TTC549 (cell line): Measurements from ENCODE around the gene SLC20A1.
"Not testable (repeated sequence)": the region's sequence is repeated elsewhere in the genome, so short reads cannot be mapped to it uniquely, and the experiment has no call there.

Experiments used
- FAIRE-seq: peaks from 2 replicates; lab custom pipeline; 2012; peaks lifted over from hg19 to GRCh38; lab: Jason Lieb, UNC

Gene SLC20A1

GRCh38 chr2:112646791-112647689, 1.3 kb downstream of the SLC20A1 start:
- FAIRE-seq, result no peak

DNA sequence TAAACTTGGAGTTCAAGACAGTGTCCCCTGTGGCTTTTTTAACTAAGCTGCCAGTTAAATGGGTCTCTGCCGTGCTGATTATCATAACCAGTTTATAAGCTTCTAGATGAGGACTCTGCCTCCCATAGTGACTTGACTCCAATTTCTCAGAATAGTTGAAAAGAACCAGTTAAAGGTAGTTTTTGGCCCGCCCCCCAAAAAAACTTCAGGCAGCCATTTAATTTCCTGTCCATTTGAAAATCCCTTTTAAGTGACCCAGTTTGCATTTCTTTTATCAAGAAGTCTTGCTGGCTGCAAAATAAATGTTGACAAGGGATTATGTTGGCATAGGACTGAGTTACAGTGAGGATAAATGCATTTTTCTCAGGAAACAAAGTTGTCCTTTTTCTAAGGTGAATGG, 2.3 kb downstream of the SLC20A1 start:
- FAIRE-seq, result no peak

- no peak for FAIRE-seq
Measured at GRCh38 chr2:112656679-112657078, 10.9 kb downstream of the SLC20A1 start.

DNA sequence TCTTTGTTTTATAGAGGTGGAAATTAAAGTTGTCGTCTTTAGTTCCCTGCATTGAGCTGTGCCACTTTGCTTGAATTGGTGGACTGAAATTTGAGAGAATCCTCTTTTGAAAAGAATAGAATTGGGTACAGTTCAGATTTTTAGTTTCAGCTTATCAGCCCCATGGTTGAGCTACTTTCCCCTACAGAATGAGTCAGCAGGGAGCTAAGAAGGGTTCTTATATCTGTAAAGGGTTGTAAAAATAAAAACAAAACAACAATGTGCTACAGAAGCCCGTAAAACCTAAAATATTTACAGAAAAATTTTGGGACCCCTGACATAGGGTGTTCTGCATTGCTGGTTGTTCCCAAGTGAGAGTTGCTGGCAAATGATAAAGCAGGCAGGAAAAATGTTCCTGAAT, 12.6 kb downstream of the SLC20A1 start:
- FAIRE-seq, result no peak

DNA sequence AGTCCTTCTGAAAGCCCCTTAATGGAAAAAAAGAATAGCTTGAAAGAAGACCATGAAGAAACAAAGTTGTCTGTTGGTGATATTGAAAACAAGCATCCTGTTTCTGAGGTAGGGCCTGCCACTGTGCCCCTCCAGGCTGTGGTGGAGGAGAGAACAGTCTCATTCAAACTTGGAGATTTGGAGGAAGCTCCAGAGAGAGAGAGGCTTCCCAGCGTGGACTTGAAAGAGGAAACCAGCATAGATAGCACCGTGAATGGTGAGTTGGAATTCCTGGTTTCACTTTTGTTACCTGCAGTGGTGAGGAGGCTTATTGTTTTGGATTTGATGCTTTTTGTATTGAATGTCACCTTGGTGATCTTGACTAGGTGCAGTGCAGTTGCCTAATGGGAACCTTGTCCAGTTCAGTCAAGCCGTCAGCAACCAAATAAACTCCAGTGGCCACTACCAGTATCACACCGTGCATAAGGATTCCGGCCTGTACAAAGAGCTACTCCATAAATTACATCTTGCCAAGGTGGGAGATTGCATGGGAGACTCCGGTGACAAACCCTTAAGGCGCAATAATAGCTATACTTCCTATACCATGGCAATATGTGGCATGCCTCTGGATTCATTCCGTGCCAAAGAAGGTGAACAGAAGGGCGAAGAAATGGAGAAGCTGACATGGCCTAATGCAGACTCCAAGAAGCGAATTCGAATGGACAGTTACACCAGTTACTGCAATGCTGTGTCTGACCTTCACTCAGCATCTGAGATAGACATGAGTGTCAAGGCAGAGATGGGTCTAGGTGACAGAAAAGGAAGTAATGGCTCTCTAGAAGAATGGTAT, 13.3 kb downstream of the SLC20A1 start:
- FAIRE-seq, result no peak

DNA sequence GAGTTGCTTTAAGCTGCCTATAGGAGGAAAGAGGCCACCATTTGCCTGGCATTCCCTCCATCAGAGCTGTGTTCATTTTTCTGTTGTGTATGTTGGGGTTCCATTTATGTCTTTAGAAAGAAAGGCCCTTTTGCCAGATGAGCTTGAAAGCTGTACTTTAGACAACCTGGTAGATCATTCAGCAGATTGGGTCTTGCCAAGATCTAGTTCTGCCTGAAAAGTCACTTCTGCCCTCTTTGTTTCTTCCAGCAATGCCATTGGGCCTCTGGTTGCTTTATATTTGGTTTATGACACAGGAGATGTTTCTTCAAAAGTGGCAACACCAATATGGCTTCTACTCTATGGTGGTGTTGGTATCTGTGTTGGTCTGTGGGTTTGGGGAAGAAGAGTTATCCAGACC, 14.4 kb downstream of the SLC20A1 start:
- FAIRE-seq, result no peak

GRCh38 chr2:112661656-112662305, 16.0 kb downstream of the SLC20A1 start:
- no peak for FAIRE-seq

DNA sequence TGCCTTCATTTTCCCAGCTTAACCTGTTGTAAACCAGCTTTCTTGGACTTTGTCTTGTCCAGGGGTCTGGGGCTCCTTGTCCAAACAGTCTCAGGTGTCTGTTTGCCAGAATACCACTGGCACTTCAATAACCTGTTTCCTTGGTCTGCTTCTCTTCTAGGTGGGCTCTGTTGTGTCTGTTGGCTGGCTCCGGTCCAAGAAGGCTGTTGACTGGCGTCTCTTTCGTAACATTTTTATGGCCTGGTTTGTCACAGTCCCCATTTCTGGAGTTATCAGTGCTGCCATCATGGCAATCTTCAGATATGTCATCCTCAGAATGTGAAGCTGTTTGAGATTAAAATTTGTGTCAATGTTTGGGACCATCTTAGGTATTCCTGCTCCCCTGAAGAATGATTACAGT, 17.0 kb downstream of the SLC20A1 start:
- no peak for FAIRE-seq

DNA sequence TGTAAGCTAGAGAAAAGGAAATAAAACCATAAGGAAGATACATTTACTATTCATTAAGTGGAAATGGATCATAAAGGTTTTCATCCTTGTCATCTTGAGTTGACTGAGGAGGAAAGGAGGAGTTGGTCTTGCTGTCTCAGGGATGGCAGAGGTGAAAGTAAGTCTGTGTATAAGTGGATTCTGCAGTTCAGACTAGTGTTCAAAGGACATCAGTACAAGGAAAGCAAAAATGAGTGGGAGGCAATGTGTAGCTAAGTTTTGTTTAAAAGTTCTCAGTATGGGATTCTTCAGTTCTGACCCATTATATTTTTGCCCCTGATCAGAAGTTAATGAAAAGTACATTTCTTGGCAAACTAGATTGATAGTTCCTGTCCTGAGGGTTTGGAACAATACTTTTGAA, 18.9 kb downstream of the SLC20A1 start:
- no peak for FAIRE-seq

GRCh38 chr2:112665113-112665780, 19.5 kb downstream of the SLC20A1 start:
- FAIRE-seq, result no peak

GRCh38 chr2:112666761-112667122, 21.0 kb downstream of the SLC20A1 start:
- FAIRE-seq, result no peak

GRCh38 chr2:112667540-112667939, 21.8 kb downstream of the SLC20A1 start:
- FAIRE-seq, result not testable (repeated sequence)

GRCh38 chr2:112669667-112670066, 23.9 kb downstream of the SLC20A1 start:
- FAIRE-seq, result no peak

- no peak for FAIRE-seq
Measured at GRCh38 chr2:112670252-112671022, 24.7 kb downstream of the SLC20A1 start.

DNA sequence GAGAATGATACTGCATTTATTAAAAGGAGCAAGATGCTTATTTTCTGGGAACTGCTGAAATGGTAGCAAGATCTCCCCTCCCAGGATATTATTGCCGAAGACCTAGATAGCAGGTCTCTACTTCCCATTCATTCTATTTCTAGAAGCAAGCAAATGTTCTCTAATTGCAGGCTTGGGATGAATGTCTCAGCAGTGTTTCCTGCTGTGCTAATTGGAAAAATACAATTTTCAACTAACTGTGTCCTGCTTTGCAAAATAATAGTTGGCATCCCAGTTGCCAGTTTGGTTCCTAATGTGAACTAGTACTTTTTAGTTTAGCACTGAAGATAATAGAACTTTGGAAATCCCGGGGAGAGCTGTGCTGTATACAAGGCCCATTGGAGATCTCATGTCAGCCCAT, 26.1 kb downstream of the SLC20A1 start:
- no peak for FAIRE-seq

DNA sequence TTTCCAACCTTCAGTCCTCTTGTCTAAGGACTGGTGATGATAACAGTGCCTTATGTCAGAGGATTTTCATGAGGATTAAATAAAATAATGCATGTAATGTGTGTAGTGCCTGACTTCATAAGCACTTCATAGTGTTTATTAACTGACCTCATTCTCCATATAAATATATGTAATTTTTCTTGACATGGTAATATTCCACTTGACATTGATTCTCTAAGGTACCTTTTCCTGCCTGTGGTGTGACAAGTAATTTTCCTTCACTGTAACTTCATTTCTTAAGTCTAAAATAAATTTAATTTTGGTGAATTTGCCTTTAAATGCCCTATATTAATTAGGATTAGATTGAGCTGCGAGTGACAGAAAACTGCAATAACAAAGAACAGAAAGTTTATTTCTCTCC, 27.3 kb downstream of the SLC20A1 start:
- FAIRE-seq, result no peak

GRCh38 chr2:112674229-112674628, 28.5 kb downstream of the SLC20A1 start:
- no peak for FAIRE-seq

GRCh38 chr2:112679484-112679883, 33.7 kb downstream of the SLC20A1 start:
- FAIRE-seq, result no peak

DNA sequence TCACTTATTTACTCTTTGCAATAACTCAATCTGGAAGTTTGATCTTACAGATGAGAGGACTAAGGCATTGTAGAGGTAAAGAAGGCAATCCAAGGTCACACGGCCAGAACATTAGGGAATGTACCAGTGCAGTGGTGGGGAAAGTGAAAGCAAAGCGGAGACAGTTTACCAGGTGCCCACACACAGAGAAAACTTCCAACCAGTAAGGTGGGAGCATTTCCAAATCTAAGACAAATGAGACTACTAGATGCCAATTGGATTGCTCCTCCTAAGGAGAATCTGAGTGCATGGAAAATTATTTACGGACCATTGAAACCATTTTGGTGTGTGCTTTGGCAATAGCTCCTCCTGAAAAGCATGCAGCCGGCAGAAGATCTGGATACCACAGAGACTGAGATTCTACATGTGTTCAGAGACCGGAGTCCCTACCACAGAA, 34.9 kb downstream of the SLC20A1 start:
- FAIRE-seq, result no peak

GRCh38 chr2:112682101-112682500, 36.4 kb downstream of the SLC20A1 start:
- no peak for FAIRE-seq
